A673 (cell line): Measurements from ENCODE around the gene INHBB.

Source experiments
- CTCF ChIP-seq: fragments of 300-800, 200-600 bp; sonication (generic); conservative IDR thresholded peaks from 2 replicates; pipeline ENCODE4 v1.5.1; 2017; ENCODE audit warnings: low read depth, mild to moderate bottlenecking, antibody characterized with exemption, low read length, moderate library complexity, mixed read lengths
- EZH2 ChIP-seq: fragments of 200-600 bp; sonication (generic); IDR thresholded peaks from 2 replicates; pipeline ENCODE4 v1.6.1; 2017; ENCODE audit warnings: borderline replicate concordance, low read depth, mild to moderate bottlenecking, mixed read lengths, antibody characterized with exemption, low read length; ENCODE audit not compliant: poor library complexity, severe bottlenecking

GRCh38 chr2:120381192-120381591, 35.3 kb downstream of the INHBB start:
- TF ChIP-seq CTCF (no peak), EZH2 (no peak)
